ENCODE measurements around the gene KCNN4.

DNA sequence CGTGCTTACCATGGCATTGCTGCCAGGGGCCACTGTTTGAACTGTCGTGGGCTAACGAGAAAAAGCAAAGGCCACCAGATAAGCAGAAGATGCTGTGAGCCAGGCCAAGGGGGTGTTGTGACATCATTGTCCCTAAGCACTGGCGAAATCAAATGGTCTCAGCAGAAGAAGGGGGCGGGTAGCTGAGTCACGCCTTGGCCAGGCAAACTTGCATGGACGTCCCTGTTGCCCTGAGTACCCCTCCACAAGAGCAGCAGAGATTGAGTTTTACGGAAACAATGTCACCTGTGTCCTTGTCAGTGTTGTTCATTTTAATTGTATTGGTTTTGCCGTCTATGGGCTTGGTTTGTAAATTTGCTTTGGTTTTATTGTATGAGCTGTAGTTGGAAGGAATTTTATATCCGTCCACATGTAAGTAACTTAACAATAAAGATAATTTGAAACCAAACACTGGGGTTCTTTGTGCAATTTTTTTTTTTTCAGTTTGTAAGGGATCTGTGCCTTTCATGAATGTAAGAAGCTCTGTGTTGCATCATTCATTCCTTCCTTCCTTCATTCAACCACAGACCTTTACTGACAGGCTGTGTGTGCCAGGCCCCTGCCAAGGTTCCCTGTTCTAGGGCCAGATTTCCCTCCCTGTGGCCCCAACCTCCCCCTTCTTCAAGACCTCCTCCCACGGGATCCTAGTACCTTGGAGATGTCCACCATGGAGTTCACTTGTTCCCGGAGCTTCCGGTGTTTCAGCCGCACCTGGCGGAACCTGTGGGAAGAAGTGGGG, 12.3 kb downstream of the KCNN4 start:
- TF ChIP-seq MAX (IDR thresholded peaks at IDR 0.05; ENCODE audit: insufficient read depth, insufficient read length) (no peak), GATA2 (IDR thresholded peaks at IDR 0.05; ENCODE audit: insufficient read depth, insufficient read length, low read depth, low read length) (no peak)
